Endothelial cell of umbilical vein (primary cell): ENCODE results near the gene SLC2A6. TPM values are rescaled to one million over a fixed set of nuclear protein-coding genes. Genes with fewer than 3 reads are reported as not detected.

Experiments used
- BruUV-seq: library from RNA; stranded (reverse); fragments of 400-500 nt; replicated peaks from 2 replicates; lab custom pipeline; 2021; lab: Mats Ljungman, UMichigan
- CTCF ChIA-PET: fragments of 300-600, 350-600 bp; sonication (Branson Sonifier 250); formaldehyde crosslinking; loops from one replicate; lab custom pipeline; 2021; ENCODE audit warnings: antibody characterized with exemption, inconsistent platforms; lab: Charles Lee
- POLR2A ChIA-PET: fragments of 300-600, 350-600 bp; sonication (Branson Sonifier 250); formaldehyde crosslinking; loops from one replicate; lab custom pipeline; 2021; ENCODE audit warnings: antibody characterized with exemption, inconsistent platforms; lab: Charles Lee
- DNase-seq: peaks from one replicate; pipeline ENCODE4 v3.0.0-alpha.2; 2011; ENCODE audit warnings: low read depth, low spot score
- FAIRE-seq: peaks from 2 replicates; lab custom pipeline; 2011; peaks lifted over from hg19 to GRCh38; lab: Jason Lieb, UNC
- H2AFZ ChIP-seq: 2 replicates; pipeline ENCODE4 v1.6.0; 2012; ENCODE audit warnings: low read depth, low read length, control low read depth, inconsistent platforms
- H3K27ac ChIP-seq: 2 replicates; pipeline ENCODE4 v1.5.1; 2011; ENCODE audit warnings: low read depth, mild to moderate bottlenecking, control low read depth, low read length, moderate library complexity; ENCODE audit not compliant: insufficient read depth
- H3K27me3 ChIP-seq, 2 experiments: 2 replicates each; pipeline versions ENCODE4 v1.6.0 to v1.6.1; 2011; ENCODE audit warnings: low read length in 2 of 2, mixed read lengths in 1 of 2; ENCODE audit not compliant: control insufficient read depth in 2 of 2, insufficient read depth in 2 of 2
- H3K36me3 ChIP-seq, 2 experiments: 2 replicates in 1 of 2; 3 replicates in 1 of 2; pipeline ENCODE4 v1.5.1; 2011; ENCODE audit warnings: low read length in 2 of 2, mild to moderate bottlenecking in 1 of 2, moderate library complexity in 1 of 2; ENCODE audit not compliant: control insufficient read depth in 2 of 2, insufficient read depth in 2 of 2; ENCODE audit errors: extremely low read depth in 1 of 2
- H3K4me1 ChIP-seq: 3 replicates; pipeline ENCODE4 v1.5.1; 2011; ENCODE audit warnings: mild to moderate bottlenecking, low read length; ENCODE audit not compliant: control insufficient read depth, insufficient read depth; ENCODE audit errors: extremely low read depth
- H3K4me2 ChIP-seq: 2 replicates; pipeline ENCODE4 v1.6.1; 2011; ENCODE audit warnings: low read length, control low read depth, mixed read lengths; ENCODE audit not compliant: insufficient read depth
- H3K4me3 ChIP-seq, 3 experiments: fragments of 200-600 bp in 1 of 3; sonication (generic), shearing (Covaris generic) in 1 of 3; replicated peaks in 1 of 3; 2 replicates each; pipeline ENCODE4 v1.5.1; 2011 to 2016; ENCODE audit warnings: control low read depth in 3 of 3, low read length in 3 of 3, mild to moderate bottlenecking in 2 of 3, inconsistent platforms in 1 of 3, low read depth in 1 of 3, moderate library complexity in 1 of 3; ENCODE audit not compliant: insufficient read depth in 1 of 3
- H3K79me2 ChIP-seq: 2 replicates; pipeline ENCODE4 v1.6.0; 2012; ENCODE audit warnings: low read length, inconsistent platforms; ENCODE audit not compliant: control insufficient read depth, insufficient read depth
- H3K9ac ChIP-seq: replicated peaks from 2 replicates; pipeline ENCODE3; 2011; ENCODE audit warnings: low read length, control low read depth; ENCODE audit not compliant: insufficient read depth; ENCODE audit errors: extremely low read depth
- H3K9me1 ChIP-seq: replicated peaks from 3 replicates; pipeline ENCODE4 v1.6.0; 2011; ENCODE audit warnings: mild to moderate bottlenecking, low read length; ENCODE audit not compliant: control insufficient read depth, insufficient read depth; ENCODE audit errors: extremely low read depth
- H3K9me3 ChIP-seq: replicated peaks from 2 replicates; pipeline ENCODE4 v1.5.1; 2012; ENCODE audit warnings: low read length, inconsistent platforms; ENCODE audit not compliant: control insufficient read depth, insufficient read depth
- H4K20me1 ChIP-seq: replicated peaks from 2 replicates; pipeline ENCODE3; 2011; ENCODE audit warnings: mild to moderate bottlenecking, low read length; ENCODE audit not compliant: control insufficient read depth, insufficient read depth; ENCODE audit errors: extremely low read depth
- CTCF ChIP-seq, 2 donors: IDR thresholded peaks; 1 replicate in 1 of 2; 2 replicates in 1 of 2; pipeline ENCODE4 v1.5.1; 2011; ENCODE audit warnings: low read length in 2 of 2, mild to moderate bottlenecking in 2 of 2, moderate library complexity in 2 of 2, control low read depth in 1 of 2, inconsistent platforms in 1 of 2, low read depth in 1 of 2; ENCODE audit not compliant: insufficient read depth in 1 of 2; ENCODE audit errors: extremely low read depth in 1 of 2
- EZH2 ChIP-seq: IDR thresholded peaks from 2 replicates; pipeline ENCODE4 v1.6.1; 2012; ENCODE audit warnings: borderline replicate concordance, low read depth, mild to moderate bottlenecking, moderate library complexity, low read length, inconsistent platforms; ENCODE audit not compliant: severe bottlenecking
- FOS ChIP-seq: IDR thresholded peaks from 2 replicates; pipeline ENCODE4 v1.6.1; 2011; ENCODE audit warnings: mild to moderate bottlenecking, low read length, moderate library complexity, borderline replicate concordance; ENCODE audit not compliant: insufficient read depth
- GATA2 ChIP-seq: IDR thresholded peaks from 2 replicates; pipeline ENCODE4 v1.7.0; 2011; ENCODE audit warnings: low read depth, mild to moderate bottlenecking, moderate library complexity, mixed read lengths, low read length; ENCODE audit not compliant: insufficient read length, insufficient read depth
- JUN ChIP-seq: IDR thresholded peaks from 2 replicates; pipeline ENCODE4 v1.6.1; 2011; ENCODE audit warnings: borderline replicate concordance, low read depth; ENCODE audit not compliant: insufficient read length, insufficient read depth
- MAX ChIP-seq: IDR thresholded peaks from 2 replicates; pipeline ENCODE4 v1.6.1; 2011; ENCODE audit not compliant: insufficient read depth, insufficient read length
- MYC ChIP-seq: IDR thresholded peaks from one replicate; pipeline ENCODE4 v1.6.1; 2011; ENCODE audit warnings: mild to moderate bottlenecking, low read depth, low read length
- POLR2A ChIP-seq: IDR thresholded peaks from 2 replicates; pipeline ENCODE4 v1.6.1; 2012; ENCODE audit warnings: low read depth, mild to moderate bottlenecking, control low read depth, low read length
- POLR2AphosphoS5 ChIP-seq: IDR thresholded peaks from 2 replicates; pipeline ENCODE4 v1.6.1; 2012; ENCODE audit warnings: low read depth, mild to moderate bottlenecking, control low read depth, low read length, moderate library complexity; ENCODE audit not compliant: insufficient read depth
- dilution Hi-C: fragments of 300-500 bp; cut with MboI; formaldehyde crosslinking; loops from one replicate; pipeline ENCODE4 v1.15.0; 2019; ENCODE audit warnings: low sequenced_read_pairs; ENCODE audit not compliant: extremely low pct_ligation_motif_present
- intact Hi-C: fragments of 100-400 bp; cut with micrococcal nuclease; formaldehyde crosslinking; loops from one replicate; pipeline ENCODE4 v1.10.0; 2022
- polyA plus RNA-seq, 4 experiments: library from polyadenylated mRNA; depleted of rRNA in 3 of 4; stranded (reverse) in 3 of 4; unstranded in 1 of 4; fragments of >200 nt; gene quantifications; 2 replicates each; pipeline versions ENCODE4 v1.2.1 to v1.2.3, GENCODE V29; 2011 to 2012; ENCODE audit warnings: missing spikeins in 1 of 4
- total RNA-seq: library from RNA; stranded (reverse); gene quantifications from 2 replicates; pipeline ENCODE4 v1.2.3, GENCODE V29; 2021

The SLC2A6 gene
- total and polyA plus RNA-seq, 2 donors (not counting 3 experiments of a cell fraction or from before 2014, with no cell fraction given): 35.7 to 39.6 TPM

GRCh38 chr9:133505186-133505830 is 26.4 kb upstream of the SLC2A6 start:
- DNase-seq (no peak), FAIRE-seq (no peak)
- intact Hi-C loops (no loop called here), dilution Hi-C loops (no loop called here)
- no peaks in the 10 kb centered on the region for H4K20me1 ChIP-seq
- TF ChIP-seq POLR2AphosphoS5 (no peak), EZH2 (no peak)
- ChIA-PET CTCF (interaction anchor here (0.7 kb wide), 1 partner anchor 10 kb away, joined by 3 read pairs; no protein-coding TSS in a partner anchor), POLR2A (no interaction called here)
- no TSS peak for BruUV-seq
- no peaks in the 10 kb centered on the region for H3K36me3 ChIP-seq
- peaks cover 0 to 3% of the 10 kb centered on the region in 2 experiments for H3K27me3 ChIP-seq
- no peak overlapping the region for H3K27ac ChIP-seq
- H3K4me3 ChIP-seq: no peak overlapping the region
- H3K79me2 ChIP-seq: no peaks in the 10 kb centered on the region
- H3K9ac ChIP-seq: no peak overlapping the region
- H2AFZ ChIP-seq: no peak overlapping the region
- no peak overlapping the region for H3K4me2 ChIP-seq
- no peaks in the 10 kb centered on the region for H3K9me3 ChIP-seq
- H3K9me1 ChIP-seq: no peaks in the 10 kb centered on the region
- H3K4me1 ChIP-seq: no peaks in the 10 kb centered on the region

GRCh38 chr9:133502112-133502511 is 23.2 kb upstream of the SLC2A6 start:
- Histone ChIP-seq H3K27ac (no peak overlapping the region), H3K36me3 (no peaks in the 10 kb centered on the region), H3K9ac (no peak overlapping the region), H3K4me3 (no peak overlapping the region), H4K20me1 (no peaks in the 10 kb centered on the region), H2AFZ (no peak overlapping the region), H3K27me3 (no peaks in the 10 kb centered on the region), H3K9me3 (no peaks in the 10 kb centered on the region), H3K9me1 (no peaks in the 10 kb centered on the region), H3K4me2 (no peak overlapping the region), H3K4me1 (no peaks in the 10 kb centered on the region), H3K79me2 (no peaks in the 10 kb centered on the region)
- BruUV-seq: no TSS peak
- TF ChIP-seq CTCF (IDR thresholded peaks at IDR 0.05; ENCODE audit: extremely low read depth in 1 of 2, insufficient read depth in 1 of 2, low read depth in 1 of 2, low read length in 2 of 2): no peak
- TF ChIP-seq JUN: no peak
- no peak for TF ChIP-seq MYC
- TF ChIP-seq FOS: no peak
- TF ChIP-seq GATA2: no peak
- TF ChIP-seq EZH2: no peak
- no peak for TF ChIP-seq MAX
- TF ChIP-seq POLR2AphosphoS5: no peak
- no peak for TF ChIP-seq POLR2A
- CTCF ChIA-PET: no interaction called here
- dilution Hi-C loops: no loop called here
- DNase-seq (no peak), FAIRE-seq (no peak)
- intact Hi-C loops: no loop called here
- POLR2A ChIA-PET: no interaction called here
